ENCODE measurements around the gene GPC6. TPM values are rescaled to one million over a fixed set of nuclear protein-coding genes. Genes with fewer than 3 reads are reported as not detected.

GPC6 gene
- total RNA-seq, 1 donor from 2014 or later: not detected

DNA sequence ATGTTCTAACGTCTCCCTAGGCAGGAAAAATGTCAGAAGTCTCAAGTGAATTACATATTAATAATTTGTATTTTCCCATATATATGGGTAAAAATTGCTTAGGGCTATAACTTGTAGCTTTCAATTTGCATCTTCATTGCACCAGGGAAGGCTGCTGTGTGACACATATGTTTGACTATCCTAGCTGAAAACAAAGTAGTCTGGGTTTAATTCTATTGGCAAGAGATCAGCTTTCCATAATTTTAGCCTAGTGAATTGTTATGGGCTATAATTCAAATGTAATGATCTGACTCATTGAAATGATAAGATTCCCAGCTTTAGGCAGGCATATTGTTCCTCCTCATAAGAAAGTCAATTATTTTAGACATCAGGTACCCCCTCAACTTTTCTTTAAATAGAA lies 699.8 kb downstream of the GPC6 start:
- Mint-ChIP-seq H3K27me3 (no peaks in the 10 kb centered on the region), H3K9me3 (no peaks in the 10 kb centered on the region), H3K4me3 (no peak overlapping the region), H3K27ac (no peak overlapping the region), H3K4me1 (no peaks in the 10 kb centered on the region), H3K36me3 (ENCODE audit: low read depth) (no peaks in the 10 kb centered on the region)
- ChIA-PET CTCF (interaction anchor here (0.9 kb wide), 1 partner anchor 9 kb away, joined by 3 read pairs; no protein-coding TSS in a partner anchor), POLR2A (no interaction called here)
- TF ChIP-seq, protein P1, sequence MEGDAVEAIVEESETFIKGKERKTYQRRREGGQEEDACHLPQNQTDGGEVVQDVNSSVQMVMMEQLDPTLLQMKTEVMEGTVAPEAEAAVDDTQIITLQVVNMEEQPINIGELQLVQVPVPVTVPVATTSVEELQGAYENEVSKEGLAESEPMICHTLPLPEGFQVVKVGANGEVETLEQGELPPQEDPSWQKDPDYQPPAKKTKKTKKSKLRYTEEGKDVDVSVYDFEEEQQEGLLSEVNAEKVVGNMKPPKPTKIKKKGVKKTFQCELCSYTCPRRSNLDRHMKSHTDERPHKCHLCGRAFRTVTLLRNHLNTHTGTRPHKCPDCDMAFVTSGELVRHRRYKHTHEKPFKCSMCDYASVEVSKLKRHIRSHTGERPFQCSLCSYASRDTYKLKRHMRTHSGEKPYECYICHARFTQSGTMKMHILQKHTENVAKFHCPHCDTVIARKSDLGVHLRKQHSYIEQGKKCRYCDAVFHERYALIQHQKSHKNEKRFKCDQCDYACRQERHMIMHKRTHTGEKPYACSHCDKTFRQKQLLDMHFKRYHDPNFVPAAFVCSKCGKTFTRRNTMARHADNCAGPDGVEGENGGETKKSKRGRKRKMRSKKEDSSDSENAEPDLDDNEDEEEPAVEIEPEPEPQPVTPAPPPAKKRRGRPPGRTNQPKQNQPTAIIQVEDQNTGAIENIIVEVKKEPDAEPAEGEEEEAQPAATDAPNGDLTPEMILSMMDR (IDR thresholded peaks at IDR 0.05): no peak
- ATAC-seq (ENCODE audit: low read depth) (no peak), DNase-seq (no peak)
- intact Hi-C loops (cut with micrococcal nuclease): no loop called here

DNA sequence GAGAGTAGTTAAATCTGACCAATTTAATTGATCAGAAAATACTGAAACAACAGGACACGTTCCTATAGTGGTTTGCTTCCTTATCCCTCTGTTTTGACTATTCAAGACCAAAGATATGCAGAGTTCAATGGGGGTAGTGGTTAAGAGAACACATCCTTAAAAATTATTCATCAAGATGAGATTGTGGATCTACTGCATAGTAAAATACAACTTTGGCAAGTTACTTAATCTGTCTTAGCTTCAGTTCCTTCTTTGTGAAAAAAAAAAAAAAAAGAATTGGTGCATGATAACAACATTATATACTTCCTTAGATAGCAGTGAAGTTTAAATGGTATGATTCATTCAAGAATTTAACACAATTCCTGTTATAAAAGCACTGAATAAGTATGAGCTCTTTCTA lies 700.8 kb downstream of the GPC6 start:
- TF ChIP-seq, protein P1 (IDR thresholded peaks at IDR 0.05): no peak
- ChIA-PET CTCF (interaction anchor here (0.7 kb wide), 1 partner anchor 617 kb away, joined by 3 read pairs; no protein-coding TSS in a partner anchor), POLR2A (no interaction called here)
- Mint-ChIP-seq H3K4me3 (no peak overlapping the region), H3K27me3 (no peaks in the 10 kb centered on the region), H3K27ac (no peak overlapping the region), H3K36me3 (ENCODE audit: low read depth) (no peaks in the 10 kb centered on the region), H3K9me3 (no peaks in the 10 kb centered on the region), H3K4me1 (no peaks in the 10 kb centered on the region)
- ATAC-seq (ENCODE audit: low read depth) (no peak), DNase-seq (no peak)
- intact Hi-C loops (cut with micrococcal nuclease): no loop called here

DNA sequence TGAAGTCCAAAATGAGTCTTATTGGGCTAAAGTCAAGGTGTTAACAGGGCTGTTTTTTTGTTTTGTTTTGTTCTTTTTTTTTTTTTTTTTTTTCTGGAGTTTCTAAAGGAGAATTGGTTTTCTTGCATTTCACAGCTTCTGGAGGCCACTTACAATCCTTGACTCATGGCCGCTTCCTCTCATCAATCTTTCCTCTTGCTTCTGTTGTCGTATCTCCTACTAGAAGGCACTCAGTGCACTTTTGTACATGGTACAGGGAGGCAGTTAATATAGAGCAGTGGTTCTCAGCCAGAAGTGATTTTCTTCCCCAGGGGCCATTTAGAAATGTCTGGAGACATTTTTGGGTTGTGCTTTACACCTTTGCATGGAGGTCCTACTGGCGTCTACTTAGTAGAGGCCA lies 706.3 kb downstream of the GPC6 start:
- H3K27me3 Mint-ChIP-seq: no peaks in the 10 kb centered on the region
- H3K4me3 Mint-ChIP-seq: no peak overlapping the region

DNA sequence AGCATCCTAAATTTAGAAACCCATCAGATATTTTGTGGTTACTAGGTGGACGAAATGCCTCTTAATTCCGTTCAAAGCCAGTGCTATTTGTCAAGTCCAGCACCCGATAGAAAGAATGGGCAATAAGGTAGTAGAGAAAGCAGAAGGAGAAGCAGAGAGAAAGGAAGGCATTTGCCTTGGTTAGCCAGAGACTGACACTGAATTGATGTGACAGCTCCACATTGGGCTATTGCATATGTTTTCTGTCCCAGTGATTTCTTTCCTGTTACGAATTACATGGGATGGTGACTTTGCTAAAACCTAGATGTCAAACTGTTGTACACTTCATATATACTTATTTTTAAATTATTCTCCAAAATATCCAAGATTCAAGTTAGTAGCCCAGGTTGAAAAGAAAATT lies 710.3 kb downstream of the GPC6 start:
- TF ChIP-seq, protein P1 (IDR thresholded peaks at IDR 0.05): no peak
- Mint-ChIP-seq H3K4me3 (no peak overlapping the region), H3K27ac (no peak overlapping the region), H3K9me3 (peaks cover 2% of the 10 kb centered on the region), H3K4me1 (no peaks in the 10 kb centered on the region), H3K27me3 (no peaks in the 10 kb centered on the region), H3K36me3 (ENCODE audit: low read depth) (no peaks in the 10 kb centered on the region)
- intact Hi-C loops (cut with micrococcal nuclease): no loop called here
- DNase-seq (no peak), ATAC-seq (ENCODE audit: low read depth) (no peak)
- ChIA-PET POLR2A (no interaction called here), CTCF (no interaction called here)

More for the DNA sequence above, 706.3 kb downstream of the GPC6 start:
- intact Hi-C loops (cut with micrococcal nuclease): no loop called here
- Mint-ChIP-seq H3K27ac (no peak overlapping the region), H3K4me1 (no peaks in the 10 kb centered on the region), H3K9me3 (no peaks in the 10 kb centered on the region), H3K36me3 (ENCODE audit: low read depth) (no peaks in the 10 kb centered on the region)
- POLR2A ChIA-PET: no interaction called here
- DNase-seq (no peak), ATAC-seq (ENCODE audit: low read depth) (no peak)
- CTCF ChIA-PET: no interaction called here
- TF ChIP-seq, protein P1 (IDR thresholded peaks at IDR 0.05): no peak

DNA sequence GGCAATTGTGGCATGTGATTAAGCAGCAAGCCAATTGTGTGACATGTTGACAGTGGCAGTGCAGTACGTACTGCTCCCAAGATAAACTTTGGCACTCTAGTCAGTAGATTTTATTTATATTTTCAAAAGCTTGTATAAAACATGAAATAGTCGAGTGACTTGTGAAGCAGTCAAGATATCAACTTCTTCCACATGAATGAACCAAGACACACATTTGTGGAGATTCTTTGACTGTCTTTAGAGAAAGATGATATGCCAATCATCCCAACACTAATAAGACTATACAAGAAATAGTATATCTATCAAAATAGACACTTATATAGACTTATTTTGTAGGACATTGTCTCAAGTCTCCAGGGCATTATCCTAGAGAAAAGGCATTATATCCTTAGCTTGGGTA lies 714.8 kb downstream of the GPC6 start:
- ATAC-seq (ENCODE audit: low read depth) (no peak), DNase-seq (no peak)
- ChIA-PET POLR2A (no interaction called here), CTCF (no interaction called here)
- Mint-ChIP-seq H3K36me3 (ENCODE audit: low read depth) (no peaks in the 10 kb centered on the region), H3K4me1 (no peaks in the 10 kb centered on the region), H3K4me3 (no peak overlapping the region), H3K27me3 (no peaks in the 10 kb centered on the region), H3K9me3 (peaks cover 5% of the 10 kb centered on the region), H3K27ac (no peak overlapping the region)
- TF ChIP-seq, protein P1 (IDR thresholded peaks at IDR 0.05): no peak
- intact Hi-C loops (cut with micrococcal nuclease): no loop called here
